ENCODE data around the gene LITAFD. TPM values are rescaled to one million over a fixed set of nuclear protein-coding genes. Genes with fewer than 3 reads are reported as not detected.
A peak's percentile ranks its signal among the peaks of the same experiment; 100 is the strongest.

The LITAFD gene
- total and polyA plus RNA-seq, 9 of the 15 experiments (the other 6 are each of a cell fraction or from before 2014, with no cell fraction given), result not detected

DNA sequence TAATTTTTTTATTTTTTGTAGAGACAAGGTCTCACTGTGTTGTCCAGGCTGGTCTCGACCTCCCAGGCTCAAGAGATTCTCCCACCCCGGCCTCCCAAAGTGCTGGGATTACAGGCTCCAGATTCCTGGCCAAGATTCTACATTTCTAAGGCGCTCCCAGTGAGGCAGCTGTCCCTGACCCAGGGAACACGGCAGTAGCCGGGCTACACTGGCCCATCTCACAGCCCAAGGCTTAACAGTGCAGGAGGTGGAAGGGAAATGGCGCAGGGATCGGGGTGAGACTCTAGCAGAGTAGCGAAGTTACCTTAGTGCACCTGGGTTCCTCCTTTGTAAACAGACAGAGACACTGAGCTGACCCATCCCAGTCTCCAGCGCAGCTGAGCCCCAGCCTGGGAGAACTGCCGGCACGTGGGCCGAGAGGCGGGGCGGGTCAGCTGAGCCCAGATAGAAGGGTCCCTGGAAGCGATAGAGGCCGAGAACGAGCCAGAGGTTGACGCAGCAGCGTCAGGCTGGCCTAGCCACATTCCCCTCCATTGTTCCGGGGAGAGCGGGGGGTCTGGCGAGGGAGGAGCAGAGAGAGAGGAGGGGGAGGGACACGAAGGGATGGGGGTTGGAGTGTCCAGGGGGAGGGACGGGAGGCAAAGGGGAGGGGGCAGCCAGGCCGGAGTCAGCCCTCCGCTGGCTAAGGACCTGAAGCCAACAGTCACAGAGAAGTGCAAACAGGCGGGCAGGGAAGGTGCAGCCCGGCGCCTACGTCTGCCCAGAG lies 15.8 kb upstream of the LITAFD start (continued):
- TF ChIP-seq, protein P1, sequence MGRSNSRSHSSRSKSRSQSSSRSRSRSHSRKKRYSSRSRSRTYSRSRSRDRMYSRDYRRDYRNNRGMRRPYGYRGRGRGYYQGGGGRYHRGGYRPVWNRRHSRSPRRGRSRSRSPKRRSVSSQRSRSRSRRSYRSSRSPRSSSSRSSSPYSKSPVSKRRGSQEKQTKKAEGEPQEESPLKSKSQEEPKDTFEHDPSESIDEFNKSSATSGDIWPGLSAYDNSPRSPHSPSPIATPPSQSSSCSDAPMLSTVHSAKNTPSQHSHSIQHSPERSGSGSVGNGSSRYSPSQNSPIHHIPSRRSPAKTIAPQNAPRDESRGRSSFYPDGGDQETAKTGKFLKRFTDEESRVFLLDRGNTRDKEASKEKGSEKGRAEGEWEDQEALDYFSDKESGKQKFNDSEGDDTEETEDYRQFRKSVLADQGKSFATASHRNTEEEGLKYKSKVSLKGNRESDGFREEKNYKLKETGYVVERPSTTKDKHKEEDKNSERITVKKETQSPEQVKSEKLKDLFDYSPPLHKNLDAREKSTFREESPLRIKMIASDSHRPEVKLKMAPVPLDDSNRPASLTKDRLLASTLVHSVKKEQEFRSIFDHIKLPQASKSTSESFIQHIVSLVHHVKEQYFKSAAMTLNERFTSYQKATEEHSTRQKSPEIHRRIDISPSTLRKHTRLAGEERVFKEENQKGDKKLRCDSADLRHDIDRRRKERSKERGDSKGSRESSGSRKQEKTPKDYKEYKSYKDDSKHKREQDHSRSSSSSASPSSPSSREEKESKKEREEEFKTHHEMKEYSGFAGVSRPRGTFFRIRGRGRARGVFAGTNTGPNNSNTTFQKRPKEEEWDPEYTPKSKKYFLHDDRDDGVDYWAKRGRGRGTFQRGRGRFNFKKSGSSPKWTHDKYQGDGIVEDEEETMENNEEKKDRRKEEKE (IDR thresholded peaks at IDR 0.05; ENCODE audit: borderline replicate concordance in 1 of 2, control insufficient read depth in 1 of 2, low read depth in 2 of 2, low read length in 1 of 2), result no peak
- TF ChIP-seq ELF2 (CRISPR knock-in tag; IDR thresholded peaks at IDR 0.05) (no peak), ETV1 (tag; conservative IDR thresholded peaks at IDR 0.05; ENCODE audit: low read depth) (no peak), TBP (optimal IDR thresholded peaks at IDR 0.05; ENCODE audit: low read depth, low read length) (no peak), ZNF253 (CRISPR knock-in tag; conservative IDR thresholded peaks at IDR 0.05) (no peak), CHCHD3 (CRISPR knock-in tag; IDR thresholded peaks at IDR 0.05) (no peak), L3MBTL2 (IDR thresholded peaks at IDR 0.05) (peak; percentile 42; the same call in 1 of the 2 replicates), SIN3B (IDR thresholded peaks at IDR 0.05; ENCODE audit: low read depth) (no peak), ZNF41 (CRISPR knock-in tag; conservative IDR thresholded peaks at IDR 0.05) (no peak)
- TF ChIP-seq, protein P2, sequence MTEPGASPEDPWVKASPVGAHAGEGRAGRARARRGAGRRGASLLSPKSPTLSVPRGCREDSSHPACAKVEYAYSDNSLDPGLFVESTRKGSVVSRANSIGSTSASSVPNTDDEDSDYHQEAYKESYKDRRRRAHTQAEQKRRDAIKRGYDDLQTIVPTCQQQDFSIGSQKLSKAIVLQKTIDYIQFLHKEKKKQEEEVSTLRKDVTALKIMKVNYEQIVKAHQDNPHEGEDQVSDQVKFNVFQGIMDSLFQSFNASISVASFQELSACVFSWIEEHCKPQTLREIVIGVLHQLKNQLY (CRISPR knock-in tag; conservative IDR thresholded peaks at IDR 0.05), result no peak
- TF ChIP-seq, protein P3, sequence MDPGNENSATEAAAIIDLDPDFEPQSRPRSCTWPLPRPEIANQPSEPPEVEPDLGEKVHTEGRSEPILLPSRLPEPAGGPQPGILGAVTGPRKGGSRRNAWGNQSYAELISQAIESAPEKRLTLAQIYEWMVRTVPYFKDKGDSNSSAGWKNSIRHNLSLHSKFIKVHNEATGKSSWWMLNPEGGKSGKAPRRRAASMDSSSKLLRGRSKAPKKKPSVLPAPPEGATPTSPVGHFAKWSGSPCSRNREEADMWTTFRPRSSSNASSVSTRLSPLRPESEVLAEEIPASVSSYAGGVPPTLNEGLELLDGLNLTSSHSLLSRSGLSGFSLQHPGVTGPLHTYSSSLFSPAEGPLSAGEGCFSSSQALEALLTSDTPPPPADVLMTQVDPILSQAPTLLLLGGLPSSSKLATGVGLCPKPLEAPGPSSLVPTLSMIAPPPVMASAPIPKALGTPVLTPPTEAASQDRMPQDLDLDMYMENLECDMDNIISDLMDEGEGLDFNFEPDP (CRISPR knock-in tag; IDR thresholded peaks at IDR 0.05), result no peak
- TF ChIP-seq, protein P4, sequence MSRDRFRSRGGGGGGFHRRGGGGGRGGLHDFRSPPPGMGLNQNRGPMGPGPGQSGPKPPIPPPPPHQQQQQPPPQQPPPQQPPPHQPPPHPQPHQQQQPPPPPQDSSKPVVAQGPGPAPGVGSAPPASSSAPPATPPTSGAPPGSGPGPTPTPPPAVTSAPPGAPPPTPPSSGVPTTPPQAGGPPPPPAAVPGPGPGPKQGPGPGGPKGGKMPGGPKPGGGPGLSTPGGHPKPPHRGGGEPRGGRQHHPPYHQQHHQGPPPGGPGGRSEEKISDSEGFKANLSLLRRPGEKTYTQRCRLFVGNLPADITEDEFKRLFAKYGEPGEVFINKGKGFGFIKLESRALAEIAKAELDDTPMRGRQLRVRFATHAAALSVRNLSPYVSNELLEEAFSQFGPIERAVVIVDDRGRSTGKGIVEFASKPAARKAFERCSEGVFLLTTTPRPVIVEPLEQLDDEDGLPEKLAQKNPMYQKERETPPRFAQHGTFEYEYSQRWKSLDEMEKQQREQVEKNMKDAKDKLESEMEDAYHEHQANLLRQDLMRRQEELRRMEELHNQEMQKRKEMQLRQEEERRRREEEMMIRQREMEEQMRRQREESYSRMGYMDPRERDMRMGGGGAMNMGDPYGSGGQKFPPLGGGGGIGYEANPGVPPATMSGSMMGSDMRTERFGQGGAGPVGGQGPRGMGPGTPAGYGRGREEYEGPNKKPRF (IDR thresholded peaks at IDR 0.05; ENCODE audit: low read depth, low read length), result no peak
- TF ChIP-seq, protein P5, sequence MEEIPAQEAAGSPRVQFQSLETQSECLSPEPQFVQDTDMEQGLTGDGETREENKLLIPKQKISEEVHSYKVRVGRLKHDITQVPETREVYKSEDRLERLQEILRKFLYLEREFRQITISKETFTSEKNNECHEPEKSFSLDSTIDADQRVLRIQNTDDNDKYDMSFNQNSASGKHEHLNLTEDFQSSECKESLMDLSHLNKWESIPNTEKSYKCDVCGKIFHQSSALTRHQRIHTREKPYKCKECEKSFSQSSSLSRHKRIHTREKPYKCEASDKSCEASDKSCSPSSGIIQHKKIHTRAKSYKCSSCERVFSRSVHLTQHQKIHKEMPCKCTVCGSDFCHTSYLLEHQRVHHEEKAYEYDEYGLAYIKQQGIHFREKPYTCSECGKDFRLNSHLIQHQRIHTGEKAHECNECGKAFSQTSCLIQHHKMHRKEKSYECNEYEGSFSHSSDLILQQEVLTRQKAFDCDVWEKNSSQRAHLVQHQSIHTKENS (CRISPR knock-in tag; IDR thresholded peaks at IDR 0.05), result no peak
- TF ChIP-seq, protein P6, sequence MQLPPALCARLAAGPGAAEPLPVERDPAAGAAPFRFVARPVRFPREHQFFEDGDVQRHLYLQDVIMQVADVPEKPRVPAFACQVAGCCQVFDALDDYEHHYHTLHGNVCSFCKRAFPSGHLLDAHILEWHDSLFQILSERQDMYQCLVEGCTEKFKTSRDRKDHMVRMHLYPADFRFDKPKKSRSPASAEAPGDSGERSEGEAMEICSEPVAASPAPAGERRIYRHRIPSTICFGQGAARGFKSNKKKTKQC (CRISPR knock-in tag; IDR thresholded peaks at IDR 0.05), result no peak
- TF ChIP-seq, protein P7, sequence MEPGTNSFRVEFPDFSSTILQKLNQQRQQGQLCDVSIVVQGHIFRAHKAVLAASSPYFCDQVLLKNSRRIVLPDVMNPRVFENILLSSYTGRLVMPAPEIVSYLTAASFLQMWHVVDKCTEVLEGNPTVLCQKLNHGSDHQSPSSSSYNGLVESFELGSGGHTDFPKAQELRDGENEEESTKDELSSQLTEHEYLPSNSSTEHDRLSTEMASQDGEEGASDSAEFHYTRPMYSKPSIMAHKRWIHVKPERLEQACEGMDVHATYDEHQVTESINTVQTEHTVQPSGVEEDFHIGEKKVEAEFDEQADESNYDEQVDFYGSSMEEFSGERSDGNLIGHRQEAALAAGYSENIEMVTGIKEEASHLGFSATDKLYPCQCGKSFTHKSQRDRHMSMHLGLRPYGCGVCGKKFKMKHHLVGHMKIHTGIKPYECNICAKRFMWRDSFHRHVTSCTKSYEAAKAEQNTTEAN (CRISPR knock-in tag; IDR thresholded peaks at IDR 0.05), result no peak
